KG1 (cell line): ENCODE measurements around the gene TTI1.

ENCODE experiments used
- DNase-seq: peaks from one replicate; lab custom pipeline; 2025; lab: John Stamatoyannopoulos, UW

TTI1 gene

DNA sequence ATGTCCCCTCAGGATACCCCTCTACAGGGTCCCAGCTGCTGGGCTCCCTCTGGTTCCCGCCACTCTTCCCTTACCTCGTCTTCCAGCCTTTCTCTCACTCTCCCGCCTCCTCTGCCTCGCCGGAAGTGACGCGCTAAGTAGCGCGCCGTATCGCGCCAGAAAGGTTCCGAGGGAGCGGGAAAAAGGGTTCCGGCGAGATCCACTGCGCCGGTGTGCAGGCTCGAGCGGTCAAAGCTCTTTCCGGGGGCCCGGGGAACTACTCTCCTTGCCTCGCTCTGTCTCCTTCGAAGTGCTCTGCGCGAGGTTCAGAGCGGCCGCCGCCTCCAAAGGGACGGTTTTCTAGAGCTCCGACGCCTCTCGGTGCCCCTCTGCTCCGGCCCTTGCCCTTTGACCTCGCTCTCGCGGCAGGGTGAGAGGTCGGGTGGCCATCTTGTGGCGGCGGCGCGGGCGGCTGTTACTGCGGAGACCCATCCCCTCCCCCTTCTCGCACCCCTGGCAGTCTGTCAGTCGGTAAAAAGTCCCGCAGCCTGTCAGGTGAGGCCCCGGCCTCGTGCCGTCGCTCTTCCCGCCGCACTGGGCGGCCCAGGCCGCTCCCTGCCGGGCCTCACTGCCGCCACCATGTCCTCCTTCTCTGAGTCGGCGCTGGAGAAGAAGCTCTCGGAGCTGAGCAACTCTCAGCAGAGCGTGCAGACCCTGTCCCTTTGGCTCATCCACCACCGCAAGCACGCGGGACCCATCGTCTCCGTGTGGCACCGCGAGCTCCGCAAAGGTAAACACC is at the start of gene TTI1, which contains the start of gene RPRD1B:
TSS of gene TTI1 (minus strand) at position 127 of the 778 bp plus-strand sequence. CDS start 19,640 bp downstream, outside the sequence.
TSS of gene RPRD1B (plus strand) at position 417 of the 778 bp plus-strand sequence. CDS start at position 619, 202 bp downstream.
- DNase-seq, result peak; percentile 85

DNA sequence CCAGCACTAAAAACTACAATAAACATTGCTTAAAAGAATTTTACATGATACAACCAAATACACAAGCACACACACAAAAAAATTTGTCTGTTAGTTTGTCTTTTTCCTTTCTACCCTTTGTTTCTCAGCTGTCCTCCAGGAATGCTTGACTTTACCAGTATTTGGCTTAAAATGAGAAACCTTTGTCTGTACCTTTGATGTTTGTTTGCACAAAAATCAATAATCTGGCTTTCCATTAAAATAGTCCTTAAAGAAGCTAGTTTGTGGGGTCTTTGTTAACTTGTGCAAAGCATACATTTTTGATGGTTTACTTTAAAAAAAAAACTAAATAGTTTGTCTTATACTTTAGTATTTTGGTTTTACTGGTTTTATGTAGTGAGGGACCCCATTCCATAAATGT is 49.6 kb upstream of the TTI1 start:
- no peak for DNase-seq

DNA sequence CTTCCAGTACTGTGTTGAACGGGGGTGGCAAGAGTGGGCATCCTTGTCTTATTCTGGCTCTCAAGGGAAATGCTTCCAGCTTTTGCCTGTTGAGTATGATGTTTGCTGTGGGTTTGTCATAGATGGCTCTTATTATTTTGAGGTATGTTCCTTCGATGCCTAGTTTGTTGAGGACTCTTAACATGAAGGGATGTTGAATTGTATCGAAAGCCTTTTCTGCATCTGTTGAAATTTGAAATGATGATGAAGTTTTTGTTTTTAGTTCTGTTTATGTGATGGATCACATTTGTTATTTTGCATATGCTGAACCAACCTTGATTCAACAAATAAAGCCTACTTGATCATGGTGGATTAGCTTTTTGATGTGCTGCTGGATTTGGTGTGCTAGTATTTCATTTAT is 48.3 kb upstream of the TTI1 start:
- no peak for DNase-seq

DNA sequence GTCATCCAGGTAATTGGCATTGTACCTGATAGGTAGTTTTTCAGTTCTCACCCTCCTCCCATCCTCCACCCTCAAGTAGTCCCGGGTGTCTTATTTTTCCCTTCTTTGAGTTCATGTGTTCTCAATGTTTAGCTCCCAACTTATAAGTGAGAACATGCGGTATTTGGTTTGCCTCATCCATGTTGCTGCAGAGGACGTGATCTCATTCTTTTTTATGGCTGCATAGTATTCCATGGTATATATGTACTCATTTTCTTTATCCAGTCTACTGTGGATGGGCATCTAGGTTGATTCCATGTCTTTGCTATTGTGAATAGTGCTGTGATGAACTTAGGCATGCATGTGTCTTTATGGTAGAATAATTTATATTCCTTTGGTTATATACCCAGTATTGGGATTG is 46.1 kb upstream of the TTI1 start:
- no peak for DNase-seq

DNA sequence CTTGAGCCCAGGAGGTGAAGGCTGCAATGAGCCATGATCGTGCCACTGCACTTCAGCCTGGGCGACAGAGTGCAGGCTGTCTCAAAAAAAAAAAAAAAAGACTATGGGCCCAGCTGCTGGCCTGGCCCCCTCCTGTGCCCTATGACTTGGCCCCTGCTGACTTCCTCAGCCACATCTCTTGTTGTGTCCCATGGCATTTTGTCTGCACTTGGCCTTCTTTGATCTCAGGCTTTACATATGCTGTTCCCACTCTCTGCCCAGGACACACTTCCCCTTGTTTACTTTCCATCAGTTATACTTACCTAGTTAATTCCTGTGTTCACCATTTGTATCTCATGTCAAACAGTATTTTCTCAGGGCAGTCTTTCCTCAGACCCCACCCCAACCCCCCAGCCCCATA is 44.8 kb upstream of the TTI1 start:
- DNase-seq, result no peak

DNA sequence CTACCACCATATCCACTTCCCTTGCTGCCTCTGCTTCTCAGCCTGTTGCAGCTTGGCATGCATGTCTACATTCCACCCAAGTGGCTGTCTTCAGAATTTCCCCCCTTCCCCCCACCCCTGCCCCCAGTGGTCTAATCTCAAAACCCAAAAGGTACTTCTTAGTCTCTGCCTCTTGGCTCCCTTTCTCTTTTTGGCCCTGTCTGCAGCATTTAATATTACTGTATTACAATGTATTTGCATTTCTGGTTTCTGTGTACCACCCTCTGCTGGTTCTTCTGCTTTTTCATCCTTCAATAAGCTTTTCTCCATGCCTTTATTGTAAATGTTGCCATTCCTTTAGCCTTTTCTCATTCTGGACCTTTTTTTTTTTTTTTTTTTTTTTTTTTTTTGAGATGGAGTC is 43.3 kb upstream of the TTI1 start:
- DNase-seq, result no peak

DNA sequence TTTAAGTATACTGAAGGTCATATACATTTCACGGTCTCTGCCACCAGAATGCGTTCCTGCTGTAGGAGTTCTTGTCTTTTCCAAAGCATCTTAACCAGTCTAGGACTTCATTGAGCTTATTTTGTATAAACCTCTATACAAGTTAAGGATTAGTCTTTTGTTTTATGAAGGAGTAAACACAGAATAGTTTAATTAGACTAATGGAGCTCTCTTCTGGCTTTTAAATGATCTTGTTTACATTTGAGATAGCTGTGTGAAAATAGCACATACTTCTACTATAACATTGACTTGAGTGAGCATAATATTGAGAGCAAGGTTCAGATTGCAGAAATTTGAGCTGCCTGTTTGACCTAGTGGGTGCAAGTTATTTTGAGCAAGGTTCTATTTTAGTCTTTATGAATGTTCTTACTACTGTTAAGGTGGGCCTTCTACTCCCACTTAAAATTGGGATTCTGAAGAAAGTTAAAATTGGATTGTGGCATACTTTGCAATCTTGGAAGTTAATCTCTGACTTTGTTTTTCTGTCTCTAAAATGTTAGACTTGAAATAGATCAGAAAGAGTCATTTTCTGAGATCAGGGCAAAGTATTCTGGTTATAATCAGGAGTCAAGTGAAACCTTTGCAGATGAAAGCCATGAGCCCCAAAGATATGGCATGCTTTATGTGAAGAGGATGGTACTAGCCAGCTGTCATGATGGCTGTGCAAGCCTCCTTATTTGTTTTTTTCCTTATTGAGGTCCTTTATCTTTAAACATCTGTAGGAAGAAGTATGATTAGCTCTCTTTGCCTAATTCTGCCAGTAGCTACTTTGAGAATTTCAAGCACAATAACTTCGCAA is 42.1 kb upstream of the TTI1 start:
- no peak for DNase-seq

DNA sequence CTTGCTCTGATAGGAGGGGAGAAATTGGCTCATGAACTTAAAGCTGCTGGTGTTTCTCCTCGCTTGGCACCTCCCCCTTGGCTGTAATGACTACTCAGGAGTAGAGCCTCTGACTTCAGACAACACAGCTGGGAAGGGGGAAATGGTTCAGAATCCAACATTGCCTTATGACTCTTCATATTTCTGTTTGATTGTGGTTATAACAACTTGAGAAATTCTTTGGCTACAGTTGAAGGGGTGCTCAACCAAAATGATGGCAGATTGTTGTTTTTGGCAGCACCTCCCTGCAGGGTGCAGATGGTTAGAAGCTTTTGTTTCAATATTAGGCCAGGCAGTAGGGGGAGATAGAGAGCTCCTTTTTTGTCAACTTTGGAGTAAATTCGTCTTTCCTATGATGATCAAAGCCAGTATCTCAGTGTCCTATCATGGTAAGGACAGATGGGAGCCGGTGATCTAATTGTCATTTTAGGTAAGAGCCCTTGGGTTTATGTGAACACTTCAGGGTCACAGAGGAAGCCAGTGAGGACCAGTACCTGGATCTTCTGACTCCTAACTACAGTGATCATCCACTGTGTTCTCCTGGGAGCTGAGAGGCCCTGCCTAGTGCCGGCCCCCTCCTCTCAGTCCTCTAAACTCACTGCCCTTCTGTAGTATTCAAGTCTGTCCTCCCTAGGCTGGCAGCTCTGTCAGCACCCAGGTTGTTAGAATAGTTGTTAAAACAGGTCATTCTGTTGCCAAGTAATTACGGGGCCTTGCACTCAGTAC is 40.2 kb upstream of the TTI1 start:
- no peak for DNase-seq

DNA sequence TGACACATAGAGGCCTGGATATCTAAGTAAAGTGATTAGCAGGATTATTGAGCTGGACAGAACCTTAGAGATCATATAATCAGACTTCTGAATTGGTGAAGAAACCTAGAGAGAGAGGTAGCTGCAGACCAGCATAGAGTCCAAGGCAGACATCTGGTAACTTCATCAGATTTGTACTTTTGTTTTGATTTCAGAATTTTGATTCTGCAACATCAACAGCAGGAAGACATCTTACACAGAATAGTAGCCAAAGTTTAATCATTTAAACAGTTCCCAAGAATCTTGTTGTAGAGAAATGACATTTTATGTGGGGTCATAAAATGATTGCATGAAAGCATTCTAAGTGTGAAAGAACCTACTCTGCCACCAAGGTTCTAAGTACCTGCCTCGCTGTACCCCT is 39.6 kb upstream of the TTI1 start:
- DNase-seq, result no peak

DNA sequence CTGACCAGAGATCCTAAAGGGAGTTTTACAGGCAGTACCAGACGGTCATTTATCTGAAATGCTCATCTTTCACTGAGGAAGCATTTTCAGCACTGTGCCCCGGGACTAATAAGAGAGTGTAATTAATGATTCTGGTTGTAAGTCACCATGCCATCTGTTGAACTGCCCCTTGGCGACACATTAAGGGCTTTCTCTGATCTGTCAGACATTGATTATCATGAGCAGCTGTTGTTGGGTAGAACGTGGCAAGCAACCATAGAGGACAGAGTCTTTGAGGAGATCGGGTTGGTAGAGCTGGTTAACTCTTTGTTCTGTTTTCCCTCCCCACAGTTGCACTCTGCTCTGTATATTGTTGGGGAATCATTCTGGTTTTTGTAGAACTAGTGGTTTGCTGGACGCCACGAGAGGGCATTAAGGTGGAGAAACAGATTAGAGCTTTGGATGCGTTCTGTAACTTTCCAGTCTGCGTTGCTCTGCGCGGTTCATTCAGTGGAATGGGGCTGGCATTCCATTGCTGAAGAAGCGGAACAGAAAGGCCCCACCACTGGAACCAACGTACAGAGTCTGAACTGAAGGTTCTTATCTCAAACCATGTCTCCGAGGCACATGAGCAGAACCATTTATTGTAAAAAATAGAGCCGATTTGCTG is 34.6 kb upstream of the TTI1 start:
- no peak for DNase-seq

DNA sequence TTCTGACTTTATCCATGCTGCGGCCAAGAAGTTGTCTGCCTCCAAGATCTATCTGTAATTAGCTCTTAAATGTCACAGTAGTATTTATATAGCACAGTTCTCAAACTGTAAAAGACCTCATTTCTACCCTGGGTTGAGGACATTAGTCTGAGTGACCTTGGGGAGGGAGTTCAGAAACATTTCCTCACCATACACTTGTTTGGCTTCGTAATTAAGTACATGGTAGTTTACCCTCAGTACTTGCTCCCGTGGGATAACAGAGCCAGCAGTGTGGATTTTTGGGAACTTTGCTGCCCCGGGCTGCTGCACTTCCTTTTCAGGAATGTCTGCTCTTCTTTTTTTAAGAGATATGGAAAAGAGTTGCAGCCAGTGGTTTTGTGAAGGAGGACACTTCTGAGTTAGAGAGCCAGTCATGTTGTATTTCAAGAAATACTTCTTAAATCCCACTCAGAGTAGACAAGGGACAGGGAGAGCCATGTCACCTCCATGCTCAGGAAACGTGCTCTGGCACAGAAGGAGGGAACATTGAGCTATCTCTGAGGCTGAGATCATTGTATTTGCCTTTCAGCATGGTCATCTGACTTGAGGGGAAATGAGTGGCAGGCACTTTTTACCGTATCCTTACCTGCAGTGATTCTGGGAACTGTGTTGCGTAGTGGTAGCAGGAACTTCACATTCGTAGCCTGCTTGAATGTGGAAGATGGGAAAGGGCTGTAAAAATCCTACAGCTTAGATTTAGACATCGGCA is 33.9 kb upstream of the TTI1 start:
- no peak for DNase-seq

DNA sequence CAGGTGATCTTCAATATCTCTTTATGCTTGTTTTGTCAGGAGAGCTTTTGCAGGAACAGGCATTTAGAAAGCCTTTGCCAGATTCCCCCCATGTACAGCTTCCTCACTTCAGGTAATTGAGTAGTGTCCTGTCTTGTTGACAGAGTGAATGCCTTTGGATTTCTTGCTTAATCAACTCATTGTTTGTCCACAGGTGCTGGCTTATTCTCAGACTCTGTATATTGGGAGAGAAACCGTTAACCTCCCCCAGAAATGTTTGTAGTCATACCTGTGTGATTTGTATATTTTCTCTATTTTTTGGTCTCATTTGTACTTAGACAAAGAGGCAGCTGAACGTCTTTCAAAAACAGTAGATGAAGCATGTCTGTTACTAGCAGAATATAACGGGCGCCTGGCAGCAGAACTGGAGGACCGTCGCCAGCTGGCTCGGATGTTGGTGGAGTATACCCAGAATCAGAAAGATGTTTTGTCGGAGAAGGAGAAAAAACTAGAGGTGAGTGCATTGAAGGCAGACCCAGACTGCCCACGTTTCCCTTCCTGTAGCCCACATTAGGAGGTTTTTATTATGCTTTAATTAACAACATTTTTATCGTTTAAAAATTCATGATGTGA is 32.6 kb upstream of the TTI1 start:
- no peak for DNase-seq

DNA sequence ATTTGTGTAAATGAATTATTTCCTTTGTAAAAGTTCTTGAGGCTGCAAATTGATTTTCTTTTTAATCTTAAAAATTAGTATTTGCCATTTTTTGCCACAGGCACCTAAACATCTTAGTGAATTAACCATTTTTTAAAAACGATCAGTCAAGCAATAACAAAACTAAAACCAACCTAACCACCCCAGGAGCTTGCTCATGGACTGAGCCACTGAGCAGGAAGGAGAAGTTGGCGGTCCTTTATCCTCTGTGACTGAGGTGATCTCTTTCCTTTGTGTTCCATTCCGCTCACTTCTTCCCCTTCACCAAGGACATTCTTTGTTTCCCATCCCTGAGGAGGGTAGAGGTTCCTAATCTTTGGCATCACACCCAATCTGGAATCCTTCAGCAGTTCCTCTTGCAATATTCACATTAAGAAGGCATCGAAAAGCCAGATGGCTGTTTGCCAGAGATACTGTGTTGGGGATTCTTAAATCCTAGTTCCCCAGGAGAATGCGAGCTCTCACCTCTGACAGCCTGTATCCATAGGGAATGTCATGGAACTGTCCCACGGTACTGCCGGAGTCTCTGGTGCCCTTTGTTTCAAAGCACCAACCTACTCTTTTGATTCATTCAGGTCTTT is 30.8 kb upstream of the TTI1 start:
- no peak for DNase-seq

DNA sequence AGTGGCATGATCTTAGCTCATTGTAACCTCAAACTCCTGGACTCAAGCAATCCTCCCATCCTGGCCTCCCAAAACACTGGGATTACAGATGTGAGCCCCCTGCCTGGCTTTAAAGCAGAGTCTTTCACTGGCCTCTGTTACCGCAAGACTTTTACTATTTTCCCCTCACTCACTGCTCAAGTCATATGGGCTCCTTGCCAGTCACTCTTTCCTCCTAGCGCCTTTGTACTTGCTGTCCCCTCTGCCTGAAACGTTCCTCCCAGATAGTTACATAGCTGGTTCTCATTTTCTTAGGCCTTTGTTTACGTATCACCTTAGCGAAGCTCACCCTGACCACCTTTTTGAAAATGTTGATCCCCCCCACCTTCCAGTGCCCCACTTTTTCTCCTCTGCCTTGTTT is 29.6 kb upstream of the TTI1 start:
- DNase-seq, result no peak

DNA sequence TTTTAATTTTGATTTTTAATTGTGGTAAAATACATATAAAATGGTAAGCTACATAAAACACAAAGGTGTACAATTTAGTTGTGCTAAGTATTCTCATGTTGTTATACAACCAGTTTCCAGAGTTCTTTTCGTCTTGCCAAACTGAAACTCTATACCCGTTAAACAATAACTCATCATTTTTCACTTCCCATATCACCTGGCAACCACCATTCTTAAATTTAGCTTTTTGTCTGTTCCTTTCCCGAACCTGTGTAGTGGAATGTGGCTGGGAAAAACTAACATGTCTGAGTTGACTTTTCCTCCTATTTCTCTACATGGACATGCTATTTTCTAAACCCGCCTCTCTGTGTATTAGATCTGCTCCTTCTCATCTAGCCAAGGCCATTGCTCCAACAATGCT is 27.9 kb upstream of the TTI1 start:
- no peak for DNase-seq

DNA sequence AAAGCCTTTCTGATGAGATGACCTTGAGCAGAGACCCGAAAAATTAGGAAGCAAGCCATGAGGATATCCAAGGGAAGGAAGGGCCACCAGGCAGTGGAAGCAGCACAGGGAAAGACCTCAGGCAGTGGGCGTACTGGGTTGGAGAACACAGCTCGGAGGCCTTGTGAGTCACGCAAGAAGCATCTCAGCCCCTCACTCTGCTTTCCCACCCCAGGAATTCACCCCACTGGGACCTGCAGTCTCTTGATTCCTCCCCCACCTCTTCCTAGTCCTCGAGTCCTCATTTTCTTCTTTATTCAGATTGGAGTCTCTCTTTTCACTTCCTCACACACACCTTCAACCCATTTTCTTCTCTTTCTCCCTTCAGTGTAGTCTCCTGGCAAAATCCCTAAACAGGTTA is 27.3 kb upstream of the TTI1 start:
- no peak for DNase-seq

DNA sequence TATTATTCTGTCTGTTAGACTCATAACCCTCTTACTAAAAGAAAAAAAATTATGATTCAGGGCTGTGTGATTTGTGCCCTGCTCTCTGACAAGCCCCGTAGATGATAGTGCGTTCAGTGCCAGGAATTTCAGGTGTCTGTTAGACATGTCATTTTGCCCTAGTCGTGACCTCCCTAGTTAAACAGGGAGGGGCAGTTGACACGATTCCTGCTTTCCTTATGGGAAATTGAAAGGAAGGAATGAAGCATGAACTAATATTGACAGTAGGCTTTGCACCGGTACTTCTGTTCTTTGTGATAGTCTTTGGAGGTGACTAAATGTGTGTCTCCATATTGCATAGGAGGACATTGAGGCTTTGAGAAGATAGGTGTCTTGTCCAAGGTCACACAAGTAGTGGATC is 26.6 kb upstream of the TTI1 start:
- DNase-seq, result no peak

DNA sequence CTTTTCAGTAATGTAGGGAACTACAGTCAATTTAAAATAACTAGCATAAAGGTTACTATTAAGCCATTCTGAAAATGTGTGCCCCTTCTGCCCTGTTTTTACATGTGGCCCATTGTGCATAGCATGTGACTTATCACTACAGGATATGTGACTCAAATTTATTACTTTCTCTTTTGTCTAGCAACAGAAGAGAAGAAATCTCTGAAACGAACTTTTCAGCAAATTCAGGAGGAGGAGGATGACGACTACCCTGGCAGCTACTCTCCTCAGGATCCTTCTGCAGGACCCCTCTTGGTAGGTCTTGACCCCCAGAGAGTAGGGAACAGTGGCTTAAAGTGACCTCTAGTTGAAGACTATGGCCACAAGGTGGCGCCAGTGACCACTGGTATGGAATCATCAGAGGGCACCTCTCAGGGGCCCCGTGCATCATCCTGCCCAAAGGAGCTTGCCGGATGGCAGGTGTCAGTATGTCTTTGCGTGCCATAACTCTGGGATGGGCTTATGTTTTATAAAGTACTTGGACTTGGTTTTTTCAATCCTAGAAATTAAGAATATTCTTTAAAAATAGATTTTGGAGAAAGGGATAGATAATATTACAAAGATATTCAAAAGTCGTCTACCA is 24.2 kb upstream of the TTI1 start:
- peak; percentile 61 for DNase-seq

DNA sequence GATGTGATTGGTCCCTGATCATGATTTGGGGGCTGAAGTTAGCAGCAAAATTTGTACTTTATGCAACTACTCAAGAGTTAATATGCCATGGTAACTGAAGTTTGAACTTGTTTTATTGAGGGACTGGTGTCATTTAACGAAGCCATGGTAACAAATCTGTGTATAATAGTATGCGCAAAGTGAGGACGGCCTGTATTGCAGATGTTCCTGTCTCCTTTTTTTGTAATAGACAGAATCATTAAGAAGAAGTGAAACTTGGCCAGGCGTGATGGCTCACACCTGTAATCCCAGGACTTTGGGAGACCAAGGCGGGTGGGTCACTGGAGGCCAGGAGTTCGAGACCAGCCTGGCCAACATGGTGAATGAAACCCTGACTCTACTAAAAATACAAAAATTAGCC is 22.6 kb upstream of the TTI1 start:
- no peak for DNase-seq

DNA sequence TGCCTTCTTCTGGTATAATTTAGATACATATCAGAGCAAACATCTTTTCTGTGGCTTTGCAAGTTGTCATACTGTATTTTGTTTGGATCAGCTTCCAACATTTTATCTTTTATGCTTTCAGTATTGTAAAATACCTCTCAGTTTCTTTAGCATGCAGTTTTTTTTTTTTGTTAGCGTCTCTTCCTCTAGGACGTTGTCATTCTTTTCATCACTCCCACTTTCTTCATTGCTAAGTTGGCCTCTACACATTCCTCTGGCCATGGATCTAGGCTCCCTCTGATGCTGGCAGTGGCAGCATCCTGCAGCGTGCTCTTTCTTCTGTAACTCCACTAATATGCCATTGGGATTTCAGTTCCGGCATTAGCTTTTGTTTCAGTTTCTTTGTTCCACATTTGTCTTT is 22.0 kb upstream of the TTI1 start:
- no peak for DNase-seq
